KOPT-K1 (cell line): Measurements from ENCODE around the gene WNT3A.

ENCODE experiments used
- H3K27ac ChIP-seq: fragments of 200-600 bp; sonication (generic); 2 replicates; pipeline ENCODE4 v1.5.1; 2016; ENCODE audit warnings: antibody characterized with exemption, mild to moderate bottlenecking, low read depth, low read length; ENCODE audit not compliant: poor library complexity, severe bottlenecking
- H3K36me3 ChIP-seq: fragments of 200-600 bp; sonication (generic); 2 replicates; pipeline ENCODE4 v1.5.1; 2017; ENCODE audit warnings: antibody characterized with exemption, mild to moderate bottlenecking, low read length, moderate library complexity; ENCODE audit not compliant: insufficient read depth
- H3K9me3 ChIP-seq: fragments of 200-600 bp; sonication (generic); 2 replicates; pipeline ENCODE4 v1.5.1; 2017; ENCODE audit warnings: antibody characterized with exemption, low read length, mild to moderate bottlenecking; ENCODE audit not compliant: insufficient read depth, poor library complexity, severe bottlenecking

WNT3A gene

GRCh38 chr1:227994632-227995300 is 12.0 kb upstream of the WNT3A start:
- Histone ChIP-seq H3K36me3 (no peaks in the 10 kb centered on the region), H3K9me3 (peaks cover 43% of the 10 kb centered on the region), H3K27ac (no peak overlapping the region)

- Histone ChIP-seq H3K27ac (no peak overlapping the region), H3K9me3 (peaks cover 32% of the 10 kb centered on the region), H3K36me3 (no peaks in the 10 kb centered on the region)
Measured at GRCh38 chr1:227996187-227996950, 10.4 kb upstream of the WNT3A start.

- no peaks in the 10 kb centered on the region for H3K36me3 ChIP-seq
- no peak overlapping the region for H3K27ac ChIP-seq
- H3K9me3 ChIP-seq: peaks cover 29% of the 10 kb centered on the region
Measured at GRCh38 chr1:227998374-227999055, 8.3 kb upstream of the WNT3A start.

- Histone ChIP-seq H3K9me3 (peaks cover 29% of the 10 kb centered on the region), H3K27ac (no peak overlapping the region), H3K36me3 (no peaks in the 10 kb centered on the region)
Measured at GRCh38 chr1:227999056-227999930, 7.5 kb upstream of the WNT3A start.

- no peaks in the 10 kb centered on the region for H3K36me3 ChIP-seq
- H3K27ac ChIP-seq: no peak overlapping the region
- H3K9me3 ChIP-seq: peaks cover 29% of the 10 kb centered on the region
Measured at GRCh38 chr1:228000416-228000815, 6.4 kb upstream of the WNT3A start.

- Histone ChIP-seq H3K9me3 (peaks cover 26% of the 10 kb centered on the region), H3K27ac (no peak overlapping the region), H3K36me3 (no peaks in the 10 kb centered on the region)
Measured at GRCh38 chr1:228000836-228001563, 5.8 kb upstream of the WNT3A start.

- Histone ChIP-seq H3K9me3 (peaks cover 17% of the 10 kb centered on the region), H3K27ac (no peak overlapping the region)
Measured at GRCh38 chr1:228001738-228002535, 4.9 kb upstream of the WNT3A start.

GRCh38 chr1:228002792-228003191 is 4.0 kb upstream of the WNT3A start:
- Histone ChIP-seq H3K36me3 (no peaks in the 10 kb centered on the region), H3K9me3 (peaks cover 11% of the 10 kb centered on the region), H3K27ac (no peak overlapping the region)

More at GRCh38 chr1:228001738-228002535, 4.9 kb upstream of the WNT3A start:
- H3K36me3 ChIP-seq: no peaks in the 10 kb centered on the region

- no peaks in the 10 kb centered on the region for H3K36me3 ChIP-seq
- peaks cover 11% of the 10 kb centered on the region for H3K9me3 ChIP-seq
- no peak overlapping the region for H3K27ac ChIP-seq
Measured at GRCh38 chr1:228003461-228004330, 3.1 kb upstream of the WNT3A start.

GRCh38 chr1:228004331-228004855 is 2.4 kb upstream of the WNT3A start:
- H3K27ac ChIP-seq: no peak overlapping the region
- H3K9me3 ChIP-seq: peaks cover 12% of the 10 kb centered on the region
- no peaks in the 10 kb centered on the region for H3K36me3 ChIP-seq

- no peak overlapping the region for H3K27ac ChIP-seq
- H3K9me3 ChIP-seq: peaks cover 12% of the 10 kb centered on the region
- H3K36me3 ChIP-seq: no peaks in the 10 kb centered on the region
Measured at GRCh38 chr1:228004856-228005462, 1.8 kb upstream of the WNT3A start.

GRCh38 chr1:228005511-228006033 is 1.2 kb upstream of the WNT3A start:
- H3K9me3 ChIP-seq: peaks cover 12% of the 10 kb centered on the region
- no peak overlapping the region for H3K27ac ChIP-seq
- no peaks in the 10 kb centered on the region for H3K36me3 ChIP-seq
